Mesothelial cell of epicardium (in vitro differentiated cells): ENCODE measurements around the gene RPP25. TPM values are rescaled to one million over a fixed set of nuclear protein-coding genes. Genes with fewer than 3 reads are reported as not detected.

Experiments used
- DNase-seq, 2 experiments: peaks; one replicate each; pipeline ENCODE4 v3.0.0; 2021; ENCODE audit warnings: low spot score in 2 of 2; ENCODE audit not compliant: unreplicated experiment in 2 of 2
- H3K27ac Mint-ChIP-seq: 2 replicates; pipeline ENCODE4 v1.8.0; 2021; ENCODE audit warnings: mixed read lengths
- H3K27me3 Mint-ChIP-seq: 2 replicates; pipeline ENCODE4 v1.8.0; 2021; ENCODE audit warnings: low read depth, mixed read lengths
- H3K36me3 Mint-ChIP-seq: 2 replicates; pipeline ENCODE4 v1.8.0; 2021; ENCODE audit warnings: mixed read lengths
- H3K4me1 Mint-ChIP-seq: 2 replicates; pipeline ENCODE4 v1.8.0; 2021; ENCODE audit warnings: mixed read lengths
- H3K4me3 Mint-ChIP-seq: 2 replicates; pipeline ENCODE4 v1.8.0; 2021; ENCODE audit warnings: mild to moderate bottlenecking, moderate library complexity, mixed read lengths
- H3K9me3 Mint-ChIP-seq: 2 replicates; pipeline ENCODE4 v1.8.0; 2021; ENCODE audit warnings: mixed read lengths
- CTCF ChIP-seq: fragments of 200-600 bp; sonication (generic); IDR thresholded peaks from one replicate; pipeline ENCODE4 v1.5.0; 2021; ENCODE audit warnings: antibody characterized with exemption; ENCODE audit not compliant: unreplicated experiment
- total RNA-seq: library from RNA; stranded (reverse); gene quantifications from 3 replicates; pipeline ENCODE4 v1.2.1, GENCODE V29; 2021

RPP25 gene
- total RNA-seq, 1 donor from 2014 or later = 3.8 TPM

GRCh38 chr15:74989527-74989926, 33.0 kb upstream of the RPP25 start:
- Mint-ChIP-seq H3K27ac (no peak overlapping the region), H3K36me3 (no peaks in the 10 kb centered on the region), H3K9me3 (no peaks in the 10 kb centered on the region), H3K4me3 (no peak overlapping the region), H3K4me1 (no peaks in the 10 kb centered on the region), H3K27me3 (peaks cover 54% of the 10 kb centered on the region)
- no peak for TF ChIP-seq CTCF
- DNase-seq = no peak

GRCh38 chr15:74988007-74988800, 31.6 kb upstream of the RPP25 start:
- no peaks in the 10 kb centered on the region for H3K9me3 Mint-ChIP-seq
- H3K4me3 Mint-ChIP-seq = no peak overlapping the region
- H3K27me3 Mint-ChIP-seq = peaks cover 63% of the 10 kb centered on the region
- peak in 1 of 2 experiments; percentile 43 for DNase-seq
- no peaks in the 10 kb centered on the region for H3K4me1 Mint-ChIP-seq
- no peak overlapping the region for H3K27ac Mint-ChIP-seq
- no peaks in the 10 kb centered on the region for H3K36me3 Mint-ChIP-seq
- no peak for TF ChIP-seq CTCF

- H3K27me3 Mint-ChIP-seq = peaks cover 64% of the 10 kb centered on the region
- H3K36me3 Mint-ChIP-seq = no peaks in the 10 kb centered on the region
Measured at GRCh38 chr15:74983725-74984231, 27.2 kb upstream of the RPP25 start.

GRCh38 chr15:74982183-74982582, 25.6 kb upstream of the RPP25 start:
- no peaks in the 10 kb centered on the region for H3K36me3 Mint-ChIP-seq
- DNase-seq = no peak
- H3K27ac Mint-ChIP-seq = no peak overlapping the region
- no peaks in the 10 kb centered on the region for H3K4me1 Mint-ChIP-seq
- no peak overlapping the region for H3K4me3 Mint-ChIP-seq
- no peak for TF ChIP-seq CTCF
- peaks cover 64% of the 10 kb centered on the region for H3K27me3 Mint-ChIP-seq
- no peaks in the 10 kb centered on the region for H3K9me3 Mint-ChIP-seq

More at GRCh38 chr15:74983725-74984231, 27.2 kb upstream of the RPP25 start:
- Mint-ChIP-seq H3K9me3 (no peaks in the 10 kb centered on the region), H3K27ac (no peak overlapping the region), H3K4me1 (no peaks in the 10 kb centered on the region), H3K4me3 (no peak overlapping the region)
- TF ChIP-seq CTCF = no peak
- no peak for DNase-seq

GRCh38 chr15:74978503-74978902, 21.9 kb upstream of the RPP25 start:
- no peak for TF ChIP-seq CTCF
- no peaks in the 10 kb centered on the region for H3K4me1 Mint-ChIP-seq
- no peaks in the 10 kb centered on the region for H3K9me3 Mint-ChIP-seq
- no peak for DNase-seq
- H3K27me3 Mint-ChIP-seq = peaks cover 46% of the 10 kb centered on the region
- no peaks in the 10 kb centered on the region for H3K36me3 Mint-ChIP-seq
- H3K27ac Mint-ChIP-seq = no peak overlapping the region
- H3K4me3 Mint-ChIP-seq = no peak overlapping the region
